HPDE6-E6E7 (cell line): ENCODE measurements around the gene RTL3.

Experiments used
- DNase-seq: peaks from one replicate; pipeline ENCODE4 v3.0.0; 2011; ENCODE audit warnings: missing footprints; ENCODE audit errors: extremely low spot score

Gene RTL3

GRCh38 chrX:78618987-78619386, 40.1 kb downstream of the RTL3 start:
- DNase-seq: no peak

GRCh38 chrX:78614264-78614663, 44.9 kb downstream of the RTL3 start:
- DNase-seq: no peak
